HFFc6 (cell line): Measurements from ENCODE around the gene PEF1. TPM values are rescaled to one million over a fixed set of nuclear protein-coding genes. Genes with fewer than 3 reads are reported as not detected.
A peak's percentile ranks its signal among the peaks of the same experiment; 100 is the strongest.

Experiments
- DNase-seq: peaks from one replicate; pipeline ENCODE4 v3.0.0-alpha.2; 2018
- H3K27ac Mint-ChIP-seq: 2 replicates; pipeline ENCODE4 v1.8.0; 2020; ENCODE audit warnings: mild to moderate bottlenecking, mixed read lengths
- H3K27me3 Mint-ChIP-seq: 2 replicates; pipeline ENCODE4 v1.8.0; 2021; ENCODE audit warnings: mild to moderate bottlenecking, moderate library complexity, mixed read lengths; ENCODE audit not compliant: insufficient read depth
- H3K36me3 Mint-ChIP-seq: 2 replicates; pipeline ENCODE4 v1.8.0; 2021; ENCODE audit warnings: low read depth, mixed read lengths
- H3K4me1 Mint-ChIP-seq: 2 replicates; pipeline ENCODE4 v1.8.0; 2020; ENCODE audit warnings: low read depth, mixed read lengths
- H3K4me3 Mint-ChIP-seq: 2 replicates; pipeline ENCODE4 v1.8.0; 2020; ENCODE audit warnings: mild to moderate bottlenecking, moderate library complexity, mixed read lengths
- H3K9me3 Mint-ChIP-seq: 2 replicates; pipeline ENCODE4 v1.8.0; 2020; ENCODE audit warnings: mild to moderate bottlenecking, mixed read lengths
- total RNA-seq, 6 experiments: library from RNA; stranded (reverse); fragmentation: NEBNext Ultra II Directional; extraction: Animal tissue kit (Norgen Biotek cat#: 25700); gene quantifications; 2 replicates in 1 of 6; 3 replicates in 5 of 6; pipeline ENCODE4 v1.2.3, GENCODE V29; 2021
- TF ChIP-seq, protein P1 (sequence below): fragments of 200-600 bp; sonication (generic); IDR thresholded peaks from 2 replicates; pipeline ENCODE4 v1.5.0; 2021; ENCODE audit warnings: antibody characterized with exemption, mild to moderate bottlenecking

Gene PEF1
- total RNA-seq, 6 experiments from 2014 or later = 65.8 to 81.3 (median 69.3) TPM

DNA sequence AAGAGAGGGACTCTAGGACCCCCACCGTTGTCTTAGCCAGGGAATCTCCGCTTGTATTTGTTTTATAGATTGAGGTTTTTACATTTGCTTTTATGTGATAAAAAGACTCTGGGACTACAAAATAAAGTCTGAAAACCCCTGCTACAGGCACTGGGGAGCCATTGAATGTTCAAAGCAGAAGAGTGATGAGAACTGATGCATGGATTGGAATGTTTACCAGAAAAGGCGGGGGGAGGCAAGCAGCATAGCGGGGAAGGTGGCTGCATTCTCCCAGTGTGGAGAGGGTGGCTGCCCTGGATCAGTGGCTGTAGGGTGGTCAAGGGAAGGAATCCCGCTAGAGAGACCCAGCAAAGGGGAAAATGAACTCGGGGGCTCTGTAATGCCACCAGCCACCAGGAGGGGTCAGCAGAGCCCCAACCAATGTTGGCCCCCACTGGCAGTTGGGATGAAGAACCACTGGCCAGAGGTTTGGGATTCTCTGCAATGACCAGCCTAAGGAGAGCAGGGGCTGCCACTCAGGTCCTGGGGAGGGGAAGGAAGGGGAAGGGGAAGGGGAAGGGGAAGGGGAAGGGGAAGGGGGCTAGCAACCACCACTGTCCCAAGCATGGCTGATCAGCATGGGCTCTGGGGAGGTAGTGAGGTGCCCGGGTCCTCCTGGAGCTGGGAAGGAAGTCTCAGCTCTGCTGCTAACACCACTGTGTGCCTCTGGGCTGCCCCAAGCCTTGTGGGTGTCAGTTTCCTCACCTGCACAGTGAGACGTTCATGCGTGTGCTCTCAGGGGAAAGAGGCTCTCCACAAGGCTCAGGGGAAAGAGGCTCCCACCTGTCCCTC is 19.2 kb upstream of the PEF1 start:
- H3K27me3 Mint-ChIP-seq = peaks cover 3% of the 10 kb centered on the region
- no peak overlapping the region; the same call in 1 of the 2 replicates for H3K27ac Mint-ChIP-seq
- H3K36me3 Mint-ChIP-seq = peaks cover 7% of the 10 kb centered on the region
- TF ChIP-seq, protein P1, sequence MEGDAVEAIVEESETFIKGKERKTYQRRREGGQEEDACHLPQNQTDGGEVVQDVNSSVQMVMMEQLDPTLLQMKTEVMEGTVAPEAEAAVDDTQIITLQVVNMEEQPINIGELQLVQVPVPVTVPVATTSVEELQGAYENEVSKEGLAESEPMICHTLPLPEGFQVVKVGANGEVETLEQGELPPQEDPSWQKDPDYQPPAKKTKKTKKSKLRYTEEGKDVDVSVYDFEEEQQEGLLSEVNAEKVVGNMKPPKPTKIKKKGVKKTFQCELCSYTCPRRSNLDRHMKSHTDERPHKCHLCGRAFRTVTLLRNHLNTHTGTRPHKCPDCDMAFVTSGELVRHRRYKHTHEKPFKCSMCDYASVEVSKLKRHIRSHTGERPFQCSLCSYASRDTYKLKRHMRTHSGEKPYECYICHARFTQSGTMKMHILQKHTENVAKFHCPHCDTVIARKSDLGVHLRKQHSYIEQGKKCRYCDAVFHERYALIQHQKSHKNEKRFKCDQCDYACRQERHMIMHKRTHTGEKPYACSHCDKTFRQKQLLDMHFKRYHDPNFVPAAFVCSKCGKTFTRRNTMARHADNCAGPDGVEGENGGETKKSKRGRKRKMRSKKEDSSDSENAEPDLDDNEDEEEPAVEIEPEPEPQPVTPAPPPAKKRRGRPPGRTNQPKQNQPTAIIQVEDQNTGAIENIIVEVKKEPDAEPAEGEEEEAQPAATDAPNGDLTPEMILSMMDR = peak; percentile 89
- no peaks in the 10 kb centered on the region for H3K9me3 Mint-ChIP-seq
- H3K4me3 Mint-ChIP-seq = no peak overlapping the region
- no peak for DNase-seq
- peaks cover 21% of the 10 kb centered on the region for H3K4me1 Mint-ChIP-seq

DNA sequence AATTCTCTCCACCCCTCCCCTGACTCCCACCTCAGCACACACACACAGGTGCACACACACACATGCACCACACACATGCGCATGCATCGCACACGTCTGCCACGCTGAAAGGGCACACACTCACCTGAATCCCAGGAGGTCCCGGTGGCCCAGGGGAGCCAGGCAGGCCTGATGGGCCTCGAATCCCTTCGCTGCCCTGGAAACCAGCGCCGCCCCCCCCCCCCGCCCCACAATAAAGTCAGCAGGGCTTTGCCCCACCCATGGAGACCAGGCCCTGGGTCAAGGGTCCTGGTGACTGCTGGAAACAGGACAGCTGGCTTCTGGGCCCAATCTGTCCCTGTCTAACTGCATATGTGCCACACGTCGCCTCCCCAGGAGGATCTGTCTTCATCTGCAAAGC is 17.8 kb upstream of the PEF1 start:
- TF ChIP-seq, protein P1 = no peak
- H3K27ac Mint-ChIP-seq = no peak overlapping the region

DNA sequence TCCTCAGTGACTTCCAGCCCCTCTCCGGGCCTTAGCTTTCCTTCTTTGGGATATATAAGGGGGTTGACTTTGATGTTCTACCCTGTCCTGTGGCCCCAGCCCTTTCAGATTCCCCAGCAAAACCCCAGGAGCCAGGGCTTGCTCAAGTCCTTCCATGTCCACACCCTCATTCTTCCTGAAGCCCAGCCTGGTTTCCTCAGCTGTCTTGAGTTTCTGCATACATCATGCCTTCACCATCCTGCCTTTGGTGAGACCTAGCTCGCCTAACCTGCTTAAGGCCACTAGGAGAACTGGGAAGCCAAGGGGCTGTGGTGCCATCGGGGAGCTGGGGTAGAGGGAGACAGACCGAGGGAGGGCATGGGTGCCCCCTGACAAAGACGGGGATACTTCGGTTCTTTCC is 17.2 kb upstream of the PEF1 start:
- H3K27me3 Mint-ChIP-seq = no peaks in the 10 kb centered on the region; the same call in none of the 2 replicates

More for the DNA sequence above, 17.8 kb upstream of the PEF1 start:
- peaks cover 10% of the 10 kb centered on the region; the same call in 1 of the 2 replicates for H3K36me3 Mint-ChIP-seq
- H3K27me3 Mint-ChIP-seq = no peaks in the 10 kb centered on the region; the same call in none of the 2 replicates
- no peak for DNase-seq
- H3K4me3 Mint-ChIP-seq = no peak overlapping the region
- H3K9me3 Mint-ChIP-seq = no peaks in the 10 kb centered on the region
- H3K4me1 Mint-ChIP-seq = peaks cover 20% of the 10 kb centered on the region

DNA sequence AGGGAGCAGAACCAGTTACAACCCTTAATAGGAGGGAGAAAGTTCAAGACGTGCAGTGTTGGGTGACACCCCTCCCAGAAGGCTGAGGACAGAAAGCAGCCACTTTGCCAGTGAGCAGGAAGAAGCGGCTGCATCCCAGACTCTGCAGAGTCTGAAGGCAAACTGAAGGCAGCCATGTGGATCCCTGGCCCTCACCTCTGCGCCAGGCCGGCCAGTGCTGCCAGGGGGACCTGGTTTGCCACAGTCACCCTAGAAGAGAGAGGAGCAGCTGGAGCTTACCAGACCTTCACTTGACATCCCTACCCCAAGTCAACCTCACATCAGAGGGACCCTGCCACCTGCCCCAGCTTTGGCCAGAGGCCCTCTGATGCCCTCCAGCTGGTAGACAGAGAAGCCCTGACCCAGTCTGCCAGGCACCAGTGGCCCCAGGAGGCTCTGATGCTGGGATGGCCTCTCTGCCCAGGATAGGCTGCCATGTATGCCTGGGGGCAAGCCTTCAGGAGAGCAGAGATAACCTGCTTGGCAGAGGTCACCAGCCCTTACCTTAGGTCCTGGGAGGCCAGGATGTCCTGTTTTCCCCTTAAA is 16.3 kb upstream of the PEF1 start:
- Mint-ChIP-seq H3K27me3 (no peaks in the 10 kb centered on the region; the same call in none of the 2 replicates), H3K36me3 (peaks cover 7% of the 10 kb centered on the region; the same call in 1 of the 2 replicates), H3K4me3 (no peak overlapping the region), H3K4me1 (peaks cover 8% of the 10 kb centered on the region; the same call in 1 of the 2 replicates), H3K27ac (no peak overlapping the region), H3K9me3 (no peaks in the 10 kb centered on the region)
- no peak for DNase-seq
- TF ChIP-seq, protein P1 = no peak

More for the DNA sequence above, 17.2 kb upstream of the PEF1 start:
- TF ChIP-seq, protein P1 = no peak
- H3K9me3 Mint-ChIP-seq = no peaks in the 10 kb centered on the region
- no peak overlapping the region; the same call in 1 of the 2 replicates for H3K27ac Mint-ChIP-seq
- H3K36me3 Mint-ChIP-seq = peaks cover 10% of the 10 kb centered on the region; the same call in 1 of the 2 replicates
- DNase-seq = no peak
- H3K4me3 Mint-ChIP-seq = no peak overlapping the region
- H3K4me1 Mint-ChIP-seq = peaks cover 16% of the 10 kb centered on the region

DNA sequence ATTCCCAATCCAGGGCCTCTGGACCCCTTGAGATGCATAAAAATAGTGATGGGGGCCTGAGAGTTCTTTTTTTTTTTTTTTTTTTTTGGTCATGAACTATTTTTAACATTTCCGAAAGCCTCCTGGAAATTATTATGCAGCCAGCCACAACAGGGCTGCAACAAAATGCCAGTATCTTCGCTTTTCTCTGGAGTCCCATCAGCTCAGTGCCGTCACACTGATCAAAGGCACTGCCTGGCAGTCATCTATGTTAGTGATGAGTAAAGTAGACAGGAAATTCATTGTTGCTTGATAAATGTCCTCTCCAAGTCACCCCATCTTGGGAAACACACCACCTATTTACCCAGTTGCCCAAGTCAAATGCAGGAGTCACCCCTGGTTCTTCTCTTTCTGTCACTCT is 15.2 kb upstream of the PEF1 start:
- Mint-ChIP-seq H3K27me3 (no peaks in the 10 kb centered on the region; the same call in none of the 2 replicates), H3K9me3 (no peaks in the 10 kb centered on the region), H3K4me1 (peaks cover 8% of the 10 kb centered on the region; the same call in 1 of the 2 replicates), H3K27ac (no peak overlapping the region; the same call in 1 of the 2 replicates), H3K36me3 (peaks cover 13% of the 10 kb centered on the region; the same call in 1 of the 2 replicates), H3K4me3 (no peak overlapping the region)
- TF ChIP-seq, protein P1 = no peak
- no peak for DNase-seq
